Panc1 (cell line): ENCODE data around the gene TMEM204. TPM values are rescaled to one million over a fixed set of nuclear protein-coding genes. Genes with fewer than 3 reads are reported as not detected.

Source experiments
- ATAC-seq: fragments of 200-7000 bp; cut with Tn5 transposase; 2 replicates; pipeline ENCODE4 v1.9.1; 2020; ENCODE audit warnings: mild to moderate bottlenecking, moderate library complexity
- BruUV-seq: library from RNA; stranded (reverse); fragments of 400-500 nt; replicated peaks from 2 replicates; lab custom pipeline; 2021; lab: Mats Ljungman, UMichigan
- CTCF ChIA-PET: fragments of 300-600 bp; sonication (Branson Sonifier 250); formaldehyde crosslinking; loops from one replicate; lab custom pipeline; 2022; ENCODE audit warnings: antibody characterized with exemption; lab: Charles Lee
- POLR2A ChIA-PET: fragments of 300-600 bp; sonication (Branson Sonifier 250); formaldehyde crosslinking; loops from one replicate; lab custom pipeline; 2022; ENCODE audit warnings: antibody characterized with exemption; lab: Charles Lee
- DNase-seq: peaks from one replicate; pipeline ENCODE4 v3.0.0-alpha.2; 2010; ENCODE audit warnings: low read depth, low spot score
- H3K27ac ChIP-seq: 2 replicates; pipeline ENCODE4 v1.5.1; 2011; ENCODE audit warnings: mild to moderate bottlenecking, low read length, inconsistent platforms
- H3K27me3 ChIP-seq: fragments of 200-500 bp; sonication (Bioruptor generic); 2 replicates; pipeline ENCODE4 v1.6.0; 2014; ENCODE audit warnings: low read length, inconsistent platforms; ENCODE audit not compliant: control insufficient read depth, insufficient read depth
- H3K36me3 ChIP-seq: fragments of 200-500 bp; sonication (Bioruptor generic); 2 replicates; pipeline ENCODE4 v1.5.1; 2014; ENCODE audit warnings: inconsistent platforms, mild to moderate bottlenecking, low read length, moderate library complexity; ENCODE audit not compliant: control insufficient read depth, insufficient read depth
- H3K4me1 ChIP-seq: 2 replicates; pipeline ENCODE4 v1.5.1; 2011; ENCODE audit warnings: inconsistent platforms, mild to moderate bottlenecking, low read length, moderate library complexity; ENCODE audit not compliant: control insufficient read depth, insufficient read depth
- H3K4me3 ChIP-seq, 2 experiments: 2 replicates each; pipeline ENCODE4 v1.5.1; 2011 to 2012; ENCODE audit warnings: low read depth in 2 of 2, low read length in 2 of 2, mild to moderate bottlenecking in 2 of 2, inconsistent platforms in 1 of 2, moderate library complexity in 1 of 2
- H3K9me3 ChIP-seq: fragments of 200-500 bp; sonication (Bioruptor generic); 2 replicates; pipeline ENCODE4 v1.5.1; 2014; ENCODE audit warnings: low read depth, mild to moderate bottlenecking, inconsistent platforms, low read length, moderate library complexity; ENCODE audit not compliant: control insufficient read depth, insufficient read depth
- CTCF ChIP-seq: fragments of 450-650 bp; IDR thresholded peaks from 2 replicates; pipeline ENCODE4 v1.5.1; 2017; ENCODE audit warnings: mild to moderate bottlenecking
- POLR2AphosphoS5 ChIP-seq: IDR thresholded peaks from 2 replicates; pipeline ENCODE4 v1.6.1; 2012; ENCODE audit warnings: mild to moderate bottlenecking, low read depth, low read length, moderate library complexity
- REST ChIP-seq, 2 experiments: IDR thresholded peaks; 2 replicates each; pipeline ENCODE4 v1.6.1; 2011 to 2012; ENCODE audit warnings: low read depth in 2 of 2, control low read depth in 1 of 2, low read length in 1 of 2, mild to moderate bottlenecking in 1 of 2, moderate library complexity in 1 of 2; ENCODE audit not compliant: insufficient read depth in 1 of 2
- SIN3A ChIP-seq: IDR thresholded peaks from 2 replicates; pipeline ENCODE4 v1.6.1; 2012; ENCODE audit warnings: low read depth, mild to moderate bottlenecking, low read length, moderate library complexity, borderline replicate concordance; ENCODE audit not compliant: insufficient read depth
- TCF7L2 ChIP-seq: IDR thresholded peaks from 2 replicates; pipeline ENCODE4 v1.6.1; 2011; ENCODE audit warnings: mild to moderate bottlenecking, low read depth, low read length, inconsistent platforms
- in situ Hi-C: cut with HindIII; loops from 2 replicates; pipeline ENCODE4 v1.10.0; 2016; ENCODE audit warnings: low sequenced_read_pairs, low pct_unique_long_range_greater_than_20kb
- intact Hi-C: fragments of 100-400 bp; cut with micrococcal nuclease; formaldehyde crosslinking; loops from one replicate; pipeline ENCODE4 v1.10.0; 2022; ENCODE audit not compliant: unreplicated experiment
- total RNA-seq: library from RNA; stranded (reverse); gene quantifications from one replicate; pipeline ENCODE4 v1.2.1, GENCODE V29; 2021; ENCODE audit not compliant: unreplicated experiment

Gene TMEM204
- total RNA-seq, 1 experiment from 2014 or later: 0.13 TPM

GRCh38 chr16:1561836-1562235 is 28.4 kb downstream of the TMEM204 start:
- in situ Hi-C loops: no loop called here
- Histone ChIP-seq H3K4me3 (no peak overlapping the region), H3K27ac (no peak overlapping the region), H3K36me3 (no peaks in the 10 kb centered on the region; the same call in 1 of the 2 replicates), H3K27me3 (no peaks in the 10 kb centered on the region), H3K9me3 (no peaks in the 10 kb centered on the region), H3K4me1 (no peaks in the 10 kb centered on the region)
- ATAC-seq (no peak), DNase-seq (no peak)
- intact Hi-C loops: no loop called here
- ChIA-PET CTCF (no interaction called here), POLR2A (interaction anchor here (1.0 kb wide), 1 partner anchor 11 kb away, joined by 3 read pairs; no protein-coding TSS in a partner anchor)
- no peak for TF ChIP-seq SIN3A
- BruUV-seq: no TSS peak

GRCh38 chr16:1563786-1564185 is 30.3 kb downstream of the TMEM204 start:
- intact Hi-C loops: no loop called here
- POLR2A ChIA-PET: no interaction called here
- no TSS peak for BruUV-seq

GRCh38 chr16:1564325-1564724 is 30.9 kb downstream of the TMEM204 start:
- H3K27me3 ChIP-seq: no peaks in the 10 kb centered on the region
- TF ChIP-seq CTCF (no peak), POLR2AphosphoS5 (no peak), REST (IDR thresholded peaks at IDR 0.05; ENCODE audit: insufficient read depth in 1 of 2, low read depth in 2 of 2, low read length in 1 of 2) (no peak), TCF7L2 (no peak), SIN3A (no peak)
- ChIA-PET CTCF (no interaction called here), POLR2A (no interaction called here)
- intact Hi-C loops (no loop called here), in situ Hi-C loops (no loop called here)
- no peak overlapping the region for H3K4me3 ChIP-seq
- no peaks in the 10 kb centered on the region for H3K36me3 ChIP-seq
- H3K4me1 ChIP-seq: no peaks in the 10 kb centered on the region
- H3K9me3 ChIP-seq: no peaks in the 10 kb centered on the region
- BruUV-seq: no TSS peak
- DNase-seq (no peak), ATAC-seq (no peak)
- no peak overlapping the region for H3K27ac ChIP-seq

More at GRCh38 chr16:1563786-1564185, 30.3 kb downstream of the TMEM204 start:
- H3K4me1 ChIP-seq: no peaks in the 10 kb centered on the region
- CTCF ChIA-PET: no interaction called here
- in situ Hi-C loops: no loop called here
- no peaks in the 10 kb centered on the region for H3K9me3 ChIP-seq
- no peak overlapping the region for H3K27ac ChIP-seq
- TF ChIP-seq CTCF: no peak
- DNase-seq: no peak
- H3K36me3 ChIP-seq: no peaks in the 10 kb centered on the region
- no peak overlapping the region for H3K4me3 ChIP-seq
- no peaks in the 10 kb centered on the region for H3K27me3 ChIP-seq
- no peak for ATAC-seq
